NCI-H460 (cell line): ENCODE measurements around the gene MED31. TPM values are rescaled to one million over a fixed set of nuclear protein-coding genes. Genes with fewer than 3 reads are reported as not detected.
"Not testable (repeated sequence)": the region's sequence is repeated elsewhere in the genome, so short reads cannot be mapped to it uniquely, and the experiment has no call there.

Experiments used
- DNase-seq: peaks from one replicate; pipeline ENCODE4 v3.0.0-alpha.2; 2016; ENCODE audit warnings: low read depth; ENCODE audit errors: extremely low read depth
- small RNA-seq, 2 experiments: library from RNA; depleted of rRNA; stranded (forward); fragments of <200 nt; gene quantifications; one replicate each; pipeline ENCODE3, GENCODE V24; 2014
- total RNA-seq: library from RNA; depleted of rRNA; stranded (reverse); fragments of >200 nt; shearing (Covaris generic); gene quantifications from 2 replicates; pipeline ENCODE4 v1.2.3, GENCODE V29; 2014; rRNA removed

MED31 gene
- total RNA-seq, 1 experiment from 2014 or later = 21.2 TPM

- DNase-seq = no peak
These were observed 18.9 kb downstream of the MED31 start for GRCh38 chr17:6632530-6632929.

DNA sequence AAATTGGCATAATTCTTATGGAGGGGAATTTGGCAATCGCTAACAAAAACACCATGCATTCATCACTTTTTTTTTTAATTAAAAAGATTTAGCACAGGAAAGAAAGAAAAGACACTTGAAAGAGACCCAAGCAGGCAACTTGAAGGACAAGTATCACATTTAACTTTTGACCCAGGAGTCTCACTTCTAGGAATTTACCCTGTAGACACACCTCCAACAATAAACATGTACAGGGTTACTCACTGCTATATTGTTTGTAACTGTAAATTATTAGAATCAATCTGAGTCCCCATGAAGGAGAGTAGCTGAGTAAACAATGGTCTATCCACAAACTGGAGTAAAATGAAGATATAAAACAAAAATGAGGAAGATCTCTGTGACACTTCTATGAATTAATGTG is 21.0 kb downstream of the MED31 start:
- no peak for DNase-seq

DNA sequence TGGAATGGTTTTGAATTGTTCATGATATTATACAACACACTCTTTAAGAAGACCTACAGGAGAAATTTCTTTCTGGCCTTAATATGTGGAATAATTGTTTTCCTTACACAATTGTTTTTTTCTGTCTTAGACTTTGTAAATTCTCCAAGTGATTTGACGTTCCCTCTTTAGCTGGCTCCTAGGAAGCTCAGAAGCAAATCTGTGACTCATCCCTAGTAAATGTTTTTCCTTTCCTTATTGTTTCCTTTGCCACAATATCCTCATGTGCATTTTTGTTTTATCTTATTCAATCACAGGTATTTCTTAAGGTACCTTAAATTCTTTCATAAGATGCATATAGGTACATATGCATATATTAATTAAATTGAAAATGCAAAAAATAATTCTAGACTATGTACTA is 24.4 kb downstream of the MED31 start:
- DNase-seq = no peak

- no peak for DNase-seq
These were observed 24.8 kb downstream of the MED31 start for GRCh38 chr17:6626616-6627015.

- DNase-seq = no peak
These were observed 27.5 kb downstream of the MED31 start for GRCh38 chr17:6623941-6624340.

DNA sequence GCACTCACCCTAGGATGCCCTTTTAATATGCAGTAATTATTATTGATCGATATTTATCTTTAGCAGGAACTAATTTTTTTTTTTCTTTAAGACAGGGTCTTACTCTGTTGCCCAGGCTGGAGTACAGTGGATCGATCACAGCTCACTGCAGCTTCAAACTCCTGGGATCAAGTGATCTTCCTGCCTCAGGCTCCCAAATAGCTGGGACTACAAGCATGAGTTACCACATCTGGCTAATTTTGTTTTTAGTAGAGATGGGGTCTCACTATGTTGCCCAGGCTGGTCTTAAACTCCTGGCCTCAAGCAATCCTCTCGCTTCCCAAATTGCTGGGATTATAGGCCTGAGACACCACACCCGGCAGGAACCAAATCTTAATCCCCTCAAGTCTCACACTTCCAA is 40.2 kb downstream of the MED31 start:
- no peak for DNase-seq

DNA sequence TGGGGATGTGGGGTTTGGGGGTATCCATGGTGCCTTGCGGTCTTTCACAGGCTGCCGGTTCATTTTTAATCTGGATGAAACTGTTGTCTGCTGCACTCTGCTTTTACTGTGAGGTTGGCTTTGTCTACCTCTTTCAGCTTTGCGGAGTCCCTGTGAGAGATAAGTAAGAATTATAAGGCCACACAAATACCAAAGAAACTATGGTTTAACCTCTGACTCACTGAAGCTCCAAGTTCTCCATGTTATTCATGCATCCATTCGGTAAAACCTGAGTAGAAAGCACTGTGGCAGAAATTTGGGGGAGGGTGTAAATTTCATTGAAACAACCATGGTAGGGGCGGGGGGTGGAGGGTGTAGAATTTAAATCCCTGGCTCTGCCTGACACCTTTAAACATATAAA is 41.4 kb downstream of the MED31 start:
- no peak for DNase-seq

DNA sequence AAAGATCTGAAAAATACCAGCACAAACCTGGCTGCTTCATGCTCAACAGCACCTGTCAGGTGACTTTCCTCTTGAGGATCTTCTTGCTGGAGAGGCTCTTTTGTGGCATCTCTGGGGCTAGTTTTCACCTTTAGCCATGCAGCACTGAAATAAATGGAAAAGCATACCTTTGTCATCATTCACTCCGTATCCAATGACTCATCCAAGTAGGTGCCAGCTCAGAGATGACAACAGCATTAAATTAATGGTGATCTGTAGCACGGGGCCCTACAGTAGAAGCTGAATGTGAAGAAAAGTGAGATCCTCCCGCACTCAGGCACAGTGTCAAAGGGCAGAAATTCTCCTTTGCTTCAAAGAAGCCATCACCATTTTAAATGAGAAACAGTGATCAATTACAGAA is 43.1 kb downstream of the MED31 start:
- DNase-seq = no peak

DNA sequence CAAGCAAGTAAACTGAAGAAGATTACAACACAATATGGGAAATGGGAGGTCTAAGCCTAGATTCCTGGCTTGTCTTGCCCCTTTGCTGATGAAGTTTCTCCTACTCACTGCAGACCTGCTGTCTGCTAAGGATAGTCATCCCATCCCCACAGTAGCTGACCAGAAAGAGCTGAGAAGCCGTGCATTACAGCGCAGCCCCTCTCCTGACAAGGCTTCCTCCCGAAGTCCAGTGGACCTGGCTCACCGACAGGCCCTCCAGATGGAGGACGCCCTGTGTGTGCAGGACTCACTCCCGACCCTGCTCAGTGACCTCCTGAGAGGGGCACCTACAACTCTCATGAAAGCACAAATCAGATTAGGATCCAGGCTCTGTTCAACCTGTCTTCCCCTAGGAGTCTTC is 46.3 kb downstream of the MED31 start:
- no peak for DNase-seq

GRCh38 chr17:6603744-6604325 is 47.6 kb downstream of the MED31 start:
- no peak for DNase-seq

DNA sequence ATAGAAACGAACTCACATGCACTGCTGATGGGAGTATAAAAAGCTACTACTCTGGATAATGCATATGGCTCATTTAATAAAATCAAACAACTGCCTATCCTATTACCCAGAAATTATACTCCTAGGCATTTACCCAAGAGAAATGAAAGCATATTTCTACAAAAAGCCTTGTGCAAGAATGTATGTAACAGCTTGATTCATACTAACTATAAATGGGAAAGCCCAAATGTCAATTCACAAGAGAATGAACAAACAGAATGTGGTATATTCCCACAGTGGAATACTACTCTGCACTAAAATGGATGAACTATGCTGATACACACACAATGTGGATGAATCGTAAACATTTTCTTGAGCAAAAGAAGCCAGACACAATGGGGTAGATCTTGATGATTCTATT is 49.3 kb downstream of the MED31 start:
- no peak for DNase-seq

- DNase-seq = no peak
These were observed 52.0 kb downstream of the MED31 start for GRCh38 chr17:6599364-6599763.

- DNase-seq = no peak
These were observed 53.7 kb downstream of the MED31 start for GRCh38 chr17:6597727-6598126.

- no peak for DNase-seq
These were observed 54.5 kb downstream of the MED31 start for GRCh38 chr17:6596941-6597340.

DNA sequence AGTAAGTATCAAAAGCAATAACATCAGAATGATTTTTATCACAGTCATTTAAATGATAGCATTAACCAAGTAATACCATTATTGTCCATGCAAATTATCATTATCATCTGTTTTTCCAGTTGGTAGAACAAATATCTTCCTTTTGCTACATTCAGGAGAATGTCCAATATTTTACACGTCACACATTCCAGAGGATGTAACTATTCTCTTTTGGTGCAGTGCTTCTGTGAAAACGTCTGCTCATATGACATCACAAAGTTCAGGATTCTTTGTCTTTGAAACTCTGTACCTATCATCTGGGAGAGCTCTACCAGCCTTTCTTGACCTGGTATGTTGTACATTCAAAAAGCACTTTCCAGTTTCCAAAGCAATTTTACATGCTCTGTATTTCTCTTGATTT is 54.9 kb downstream of the MED31 start:
- no peak for DNase-seq

DNA sequence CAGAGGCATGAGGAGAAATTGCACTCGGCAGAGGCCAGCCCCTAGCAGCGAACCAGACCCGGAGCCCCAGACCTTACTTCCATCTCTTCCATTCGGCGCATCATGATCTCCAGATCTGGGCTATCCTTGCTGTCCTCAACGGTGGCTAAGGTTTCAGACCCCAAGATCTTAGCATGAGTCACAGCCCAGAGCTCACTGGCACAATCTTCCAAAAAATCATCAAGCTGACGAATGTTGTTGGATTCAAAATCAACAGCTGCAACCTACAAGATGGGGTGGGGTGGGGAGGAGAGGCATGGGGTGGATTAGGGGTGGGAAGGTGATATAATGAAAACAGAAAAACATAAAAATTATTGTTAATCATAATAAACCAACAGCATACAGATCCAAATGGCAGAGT is 55.3 kb downstream of the MED31 start:
- DNase-seq = no peak

GRCh38 chr17:6593371-6593770 is 58.0 kb downstream of the MED31 start:
- not testable (repeated sequence) for DNase-seq

Small RNAs within 50 kb of the gene (small RNA-seq; reads per million reads assigned to genes)
- gene MIR4520-1 (0 reads per million in 2 experiments), gene RNA5SP435 (0.02 to 0.06 reads per million in 2 experiments)

Other genes starting within 250 kb of the MED31 start
- gene AIPL1, start 216.5 kb downstream of the MED31 start, total RNA-seq = not detected in 2 replicates
- 33.9 and 36.5 TPM in 2 replicates for gene PIMREG, start 207.2 kb downstream of the MED31 start, total RNA-seq
- gene PITPNM3, start 95.0 kb downstream of the MED31 start, total RNA-seq = 0.84 and 1.0 TPM in 2 replicates
- gene KIAA0753, start 10.9 kb downstream of the MED31 start, total RNA-seq = 18.5 and 19.0 TPM in 2 replicates
- 97.4 and 101 TPM in 2 replicates for gene TXNDC17, start 10.5 kb downstream of the MED31 start, total RNA-seq
- 0.22 and 0.32 TPM in 2 replicates for gene C17orf100, start 157 bp upstream of the MED31 start, total RNA-seq
- gene SLC13A5, start 61.8 kb upstream of the MED31 start, total RNA-seq = not detected in 2 replicates
- gene XAF1, start 104.4 kb upstream of the MED31 start, total RNA-seq = 0.12 TPM in 1 of 2 replicates, not detected in the other
- not detected in 2 replicates for gene FBXO39, start 124.6 kb upstream of the MED31 start, total RNA-seq
- not detected in 2 replicates for gene TEKT1, start 180.1 kb upstream of the MED31 start, total RNA-seq